HG03378 (cell line): ENCODE results near the gene PNMA1.

Experiments
- ATAC-seq: cut with Tn5 transposase; IDR thresholded peaks from one replicate; pipeline ENCODE4 v1.9.1; 2021; ENCODE audit warnings: mild to moderate bottlenecking, moderate library complexity; ENCODE audit not compliant: unreplicated experiment

PNMA1 gene

DNA sequence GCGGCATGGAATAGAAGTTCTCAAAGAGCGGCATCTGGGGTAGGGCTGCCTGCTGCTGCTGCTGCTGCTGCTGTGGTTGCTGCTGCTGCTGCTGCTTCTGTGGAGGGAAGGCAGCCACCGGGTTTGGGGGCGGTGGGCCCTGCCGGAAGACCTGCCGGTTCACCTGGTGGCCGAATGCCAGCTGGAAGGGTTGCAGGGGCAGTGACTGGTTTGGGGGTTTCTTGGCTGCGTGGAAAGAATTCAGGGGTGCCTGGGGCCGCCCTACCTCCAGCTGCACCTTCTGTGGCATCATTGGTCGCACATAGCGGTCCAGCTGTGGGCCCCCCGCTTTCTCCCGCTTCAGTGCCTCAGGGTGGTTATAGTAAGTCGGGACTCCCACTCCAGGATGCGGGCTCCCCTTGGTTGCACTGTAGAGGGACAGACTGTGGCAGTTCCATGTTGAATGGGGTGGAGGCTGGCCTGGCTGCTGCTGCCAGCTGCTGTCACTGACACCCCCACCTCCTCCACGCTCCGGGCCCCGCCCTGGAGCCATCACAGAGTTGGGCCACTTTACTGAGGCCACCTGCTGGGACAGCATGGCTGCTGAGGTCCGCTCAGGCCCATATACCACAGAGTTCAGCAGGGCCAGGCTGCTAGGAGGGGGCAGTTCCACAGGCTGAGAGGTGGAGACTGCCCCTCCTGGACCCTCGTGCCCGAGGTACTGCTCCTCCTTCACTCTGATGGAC is 25.2 kb upstream of the PNMA1 start:
- ATAC-seq = no peak

DNA sequence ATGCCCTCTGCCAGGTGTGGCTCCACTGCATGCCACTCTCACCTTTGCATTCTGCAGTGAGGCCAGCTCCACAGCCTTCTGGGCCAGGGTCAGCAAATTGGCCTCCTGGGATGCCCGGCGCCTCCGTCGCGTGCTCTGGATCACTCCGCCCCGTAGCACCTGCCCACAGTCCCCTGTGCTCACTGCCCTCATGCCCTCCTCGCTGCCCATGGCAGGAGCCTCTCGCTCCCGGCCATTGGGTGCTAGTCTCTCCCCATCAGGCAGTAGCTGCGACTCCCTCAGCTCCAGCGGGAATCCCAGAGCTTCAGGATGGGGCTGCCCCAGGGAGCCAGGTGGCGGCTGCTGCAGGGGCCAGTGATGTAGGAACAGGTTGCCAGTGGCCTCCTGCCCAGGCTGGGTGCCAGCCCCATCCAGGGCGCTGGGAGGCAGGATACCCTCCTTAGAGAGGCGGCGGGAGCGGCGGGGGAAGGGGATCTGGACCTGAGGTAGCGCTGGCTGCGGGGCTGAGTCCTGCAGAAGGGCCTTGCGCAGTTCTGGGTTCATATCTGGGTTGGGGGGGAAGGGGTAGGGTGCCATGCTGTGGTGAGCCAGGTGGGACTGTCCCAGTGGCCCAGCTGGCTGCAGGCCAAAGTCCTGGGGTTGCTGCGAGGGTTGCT is 24.5 kb upstream of the PNMA1 start:
- ATAC-seq = no peak

DNA sequence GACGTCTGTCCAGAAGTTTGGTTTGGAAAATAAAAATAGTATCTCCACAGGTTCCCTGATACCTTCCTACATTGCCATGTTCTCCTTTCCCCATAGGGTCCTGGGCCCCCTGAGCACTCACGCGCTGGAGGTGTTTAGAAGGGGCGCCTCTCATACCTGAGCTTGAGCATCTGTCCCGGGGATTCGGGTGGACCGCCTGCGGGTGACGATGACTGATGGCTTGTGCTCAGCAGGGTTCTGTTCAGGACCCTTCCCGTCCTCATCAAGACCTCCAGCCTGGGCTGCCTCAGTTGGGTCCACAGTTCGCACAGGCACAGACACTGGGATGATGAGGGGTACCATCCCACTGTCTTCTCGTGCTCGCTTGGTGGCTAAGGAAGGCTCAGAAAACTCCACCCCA is 22.7 kb upstream of the PNMA1 start:
- ATAC-seq = no peak

DNA sequence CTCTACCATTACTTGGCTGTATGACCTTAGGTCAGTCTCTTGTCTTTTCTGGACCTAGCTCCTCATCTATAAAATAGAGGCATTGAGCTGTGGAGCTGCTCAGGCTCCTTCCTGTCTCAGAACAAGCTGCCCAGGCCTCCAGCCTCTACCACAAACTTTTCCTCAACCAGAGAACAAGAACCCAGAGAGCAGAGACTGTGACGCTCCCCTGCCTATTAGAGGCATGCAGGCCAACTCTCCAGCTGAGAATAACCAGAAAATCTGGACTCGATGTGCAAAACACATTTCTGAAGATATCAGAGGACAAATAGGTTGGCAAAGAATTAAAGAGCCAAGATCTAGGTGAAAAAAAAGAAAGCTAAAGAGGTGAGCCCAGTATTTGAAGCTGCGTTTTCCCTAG is 17.8 kb upstream of the PNMA1 start:
- ATAC-seq = no peak

DNA sequence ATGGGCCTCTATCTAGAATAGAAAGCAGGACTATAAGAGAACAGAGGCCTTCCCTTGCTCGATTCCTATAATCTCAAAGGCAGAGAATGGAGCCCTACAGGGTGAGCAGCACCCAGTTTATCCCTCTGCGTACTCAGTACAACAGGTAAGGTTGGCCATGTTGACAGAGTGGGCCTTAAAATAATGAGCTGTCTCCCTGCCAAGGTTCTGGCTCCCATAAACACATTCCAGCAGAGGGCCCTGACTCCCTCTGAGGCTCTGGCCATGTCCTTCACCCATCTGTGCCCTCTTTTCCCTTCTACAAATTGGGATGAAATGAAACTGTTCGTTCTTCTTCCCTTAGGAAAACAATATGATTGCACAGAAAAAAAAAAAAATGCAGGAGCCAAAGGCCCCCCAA is 16.9 kb upstream of the PNMA1 start:
- ATAC-seq = no peak

DNA sequence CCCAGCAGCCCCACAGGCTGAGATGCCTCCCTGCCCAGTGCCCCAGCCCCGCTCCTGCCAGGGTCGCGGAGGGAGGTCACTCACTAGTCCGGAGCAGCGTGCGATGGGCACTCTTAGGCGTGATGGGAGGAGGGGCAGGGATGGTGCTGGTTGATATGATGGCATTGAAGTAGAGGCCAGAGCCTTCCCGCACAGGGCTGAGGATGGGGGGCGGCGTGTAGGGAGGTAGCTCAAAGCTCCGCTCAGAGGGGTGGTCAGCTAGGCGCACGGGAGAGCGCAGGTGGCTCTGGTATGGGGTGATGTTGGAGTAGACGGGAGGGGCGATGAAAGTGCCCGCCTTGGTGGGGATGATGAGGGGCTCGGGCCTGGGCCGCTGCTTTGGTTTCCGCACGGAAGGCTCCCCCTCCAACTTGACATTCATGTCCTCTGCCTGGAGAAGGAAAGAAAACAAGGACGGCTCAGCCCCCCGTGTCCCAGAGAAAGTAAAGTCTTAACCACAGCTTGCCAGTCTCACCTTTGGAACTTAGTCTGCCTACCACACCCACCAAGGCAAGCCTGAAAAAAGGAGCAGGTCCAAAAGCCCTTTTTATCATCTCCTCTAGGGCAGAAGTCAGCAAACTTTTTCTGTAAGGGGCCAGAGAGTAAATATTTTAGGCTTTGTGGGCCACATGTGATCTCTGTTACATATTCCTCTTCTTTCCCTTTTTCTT is 15.5 kb upstream of the PNMA1 start:
- no peak for ATAC-seq

DNA sequence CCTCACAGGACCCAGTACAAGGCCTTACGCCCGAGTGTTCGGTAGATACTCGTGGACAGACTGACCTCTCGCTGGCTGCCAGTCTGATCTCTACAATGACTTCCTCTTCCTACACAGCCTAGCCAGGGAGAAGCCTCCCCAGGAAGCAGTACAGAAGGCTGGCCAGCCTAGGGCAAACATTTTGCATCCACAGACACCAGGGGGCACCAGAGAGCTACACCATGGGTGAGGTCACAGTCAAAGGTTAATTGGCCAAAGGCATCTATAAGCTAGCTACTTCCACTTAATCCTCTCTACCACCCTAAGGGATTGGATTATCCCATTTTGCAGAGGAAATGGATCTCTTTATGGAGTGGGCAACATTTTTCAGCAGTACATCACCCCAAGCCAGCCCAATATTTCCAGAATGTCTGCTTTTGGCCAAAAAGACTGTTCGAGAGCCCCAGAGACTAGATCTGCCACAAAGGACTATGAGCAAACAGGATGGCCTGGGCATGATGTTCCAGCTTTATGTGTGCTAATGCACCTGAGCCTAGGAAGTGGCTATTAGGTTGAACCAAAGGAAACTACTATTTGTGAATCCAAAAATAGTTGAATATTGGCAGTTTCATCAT is 14.6 kb upstream of the PNMA1 start:
- ATAC-seq = no peak

DNA sequence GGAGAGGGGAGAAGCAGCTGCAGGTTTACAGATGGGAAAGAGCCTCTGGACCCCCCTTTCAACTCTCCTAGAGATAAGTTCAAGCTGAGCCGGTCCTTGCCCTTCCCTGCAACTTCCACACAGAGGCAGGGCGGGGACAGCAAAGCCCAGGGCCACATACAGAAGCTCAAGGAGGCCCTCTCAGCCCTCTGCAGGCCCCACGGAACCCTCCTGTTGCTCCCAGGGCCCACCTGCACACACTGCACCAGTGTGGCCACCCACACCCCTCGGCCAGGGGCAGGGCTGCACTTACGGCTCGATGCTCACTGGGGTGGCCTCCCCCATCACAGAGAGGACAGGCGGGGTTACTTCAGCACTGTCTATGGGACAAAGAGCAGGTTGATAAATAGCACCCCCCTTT is 13.0 kb upstream of the PNMA1 start:
- ATAC-seq = no peak

DNA sequence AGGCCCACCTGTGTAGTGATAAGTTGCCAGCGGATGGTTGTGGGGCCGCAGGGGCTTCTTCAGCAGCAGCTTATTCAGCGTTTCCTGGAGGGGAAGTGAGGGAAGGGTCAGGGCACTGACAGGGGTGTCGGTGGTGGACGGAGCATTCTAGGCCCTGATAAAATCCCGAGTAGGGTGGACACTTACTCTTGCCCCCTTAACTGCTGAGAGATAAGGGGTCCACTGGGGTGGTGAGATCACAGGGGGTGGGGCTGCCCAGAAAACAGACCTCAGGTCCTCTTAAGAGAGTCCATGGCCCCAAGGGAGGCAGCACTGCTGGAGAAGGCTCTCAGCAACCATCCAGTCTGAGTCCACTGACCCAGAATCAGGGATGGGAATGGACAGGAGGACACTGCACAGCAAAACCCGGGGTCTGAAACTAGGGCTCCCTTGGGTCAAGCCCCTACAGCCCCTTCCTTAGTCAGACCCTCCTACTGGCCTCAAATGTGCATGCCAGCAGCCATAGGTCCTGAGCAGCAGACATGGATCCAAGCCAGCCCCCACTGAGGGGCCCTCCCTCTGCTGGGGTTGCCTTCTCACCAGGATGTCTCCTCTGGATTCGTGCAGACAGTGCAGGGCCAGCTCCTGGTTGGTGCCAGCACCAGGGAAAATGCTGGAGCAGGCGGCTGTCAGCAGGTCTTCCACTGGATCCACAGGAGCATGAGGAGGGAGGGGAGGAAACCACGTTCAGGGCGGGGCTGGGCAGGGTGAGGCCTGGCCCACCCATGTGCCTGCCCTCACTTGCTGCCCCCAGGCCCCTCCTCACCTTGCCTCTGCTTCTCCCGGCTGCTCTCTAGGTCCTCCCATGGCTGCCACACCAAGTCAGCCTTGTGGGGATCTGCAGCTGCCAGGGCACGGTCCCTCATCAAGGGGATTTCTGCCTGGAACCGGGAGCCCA is 12.1 kb upstream of the PNMA1 start:
- no peak for ATAC-seq

DNA sequence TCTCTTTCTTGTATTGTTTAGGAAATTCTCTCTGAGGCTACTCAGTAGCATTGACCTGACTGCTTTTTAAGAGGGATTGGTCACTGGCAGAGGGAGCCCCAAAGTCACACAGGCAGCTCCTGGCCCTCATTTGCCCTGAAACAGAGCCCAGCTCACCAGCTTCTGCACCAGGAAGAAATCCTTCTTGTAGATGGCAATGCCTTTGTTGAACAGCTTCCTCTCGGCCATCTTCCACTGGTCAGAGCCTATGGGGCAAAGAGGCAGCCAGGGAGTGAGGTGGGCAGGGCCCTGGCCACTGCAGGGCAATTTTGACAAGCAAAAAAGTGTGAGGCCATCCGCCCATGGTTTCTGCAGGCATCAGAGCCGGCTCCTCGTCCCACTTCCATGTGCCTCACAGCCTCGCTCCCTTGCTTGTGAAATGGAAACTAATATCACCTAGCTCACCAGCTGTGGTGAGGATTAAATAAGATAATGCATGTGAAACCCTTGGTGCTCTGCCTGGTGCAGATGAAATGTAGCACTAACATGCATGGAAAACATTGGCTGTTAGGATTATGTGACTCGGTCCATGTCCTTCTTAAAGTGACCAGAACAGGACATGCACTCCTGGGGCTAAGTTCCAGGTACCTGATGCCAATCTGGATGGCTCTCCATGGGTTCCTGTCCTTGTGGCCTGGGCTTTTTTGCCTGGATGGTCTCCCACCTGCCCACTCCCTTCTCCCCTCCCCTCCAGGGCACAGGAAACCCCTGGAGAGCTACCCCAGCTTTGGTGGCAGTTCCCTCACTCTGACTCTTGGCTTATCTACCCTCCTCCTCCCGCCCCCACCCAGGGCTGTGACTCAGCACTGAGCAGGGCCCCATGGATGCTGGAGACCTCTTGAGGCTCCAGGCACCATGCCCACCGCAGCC is 11.2 kb upstream of the PNMA1 start:
- ATAC-seq = no peak

DNA sequence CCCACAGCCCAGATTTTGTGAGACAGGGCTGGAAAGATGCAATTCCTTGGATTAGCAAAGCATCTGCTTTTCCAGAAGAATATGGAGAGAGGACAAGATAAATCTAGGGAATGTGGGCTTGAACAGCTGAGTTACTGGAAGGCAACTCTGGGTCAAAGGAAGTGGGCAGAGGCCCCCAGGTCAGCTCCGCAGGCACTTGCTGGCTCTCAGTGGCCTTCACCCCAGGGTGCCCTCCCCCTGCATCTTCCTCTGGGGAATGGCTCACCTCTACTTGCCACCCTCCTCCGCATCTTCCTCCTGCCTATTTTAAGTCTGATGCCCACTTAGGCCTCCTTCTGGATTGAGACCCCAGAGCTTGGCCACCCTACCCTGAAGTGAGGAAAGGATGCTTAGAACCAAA is 10.5 kb upstream of the PNMA1 start:
- ATAC-seq = no peak

DNA sequence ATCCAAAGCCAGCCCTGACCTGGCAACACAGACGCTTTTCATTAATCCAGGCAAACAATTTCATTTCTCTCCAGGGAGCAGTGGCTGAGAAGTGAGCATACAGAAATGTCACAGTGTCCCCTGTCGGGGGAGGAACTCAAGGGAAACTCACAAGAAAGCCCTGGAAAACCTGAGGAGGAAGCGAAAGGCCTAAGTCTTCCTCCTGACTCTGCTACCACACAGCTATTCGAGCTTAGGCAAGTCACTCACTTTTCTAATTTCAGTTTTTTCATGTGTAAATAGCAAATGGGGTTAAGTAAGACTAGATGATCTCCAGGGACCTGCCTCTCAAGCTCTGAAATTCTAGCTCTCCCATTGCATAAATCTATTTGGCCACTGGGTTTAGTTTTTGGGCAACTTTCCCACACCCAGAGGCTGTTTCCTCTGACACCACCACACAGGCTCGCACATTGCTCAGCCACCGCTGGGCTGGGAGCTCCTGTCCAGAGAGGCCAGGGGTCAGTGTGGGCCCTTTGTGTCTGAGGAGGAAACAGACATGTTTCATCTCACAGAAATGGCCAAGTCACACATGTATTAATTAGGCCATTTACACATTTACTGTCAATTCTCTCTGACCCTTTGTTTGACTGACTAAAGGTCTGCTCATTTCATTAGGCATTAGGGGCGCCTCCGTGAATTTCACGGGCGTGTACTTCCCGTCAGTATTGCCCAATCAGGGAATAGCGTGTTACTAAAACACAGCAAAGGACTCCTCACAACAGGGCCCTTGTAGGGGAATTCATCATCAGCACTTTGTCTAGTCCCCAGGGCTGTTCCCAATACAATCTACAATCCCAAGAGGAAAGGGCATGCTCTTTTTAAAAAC is 9.8 kb upstream of the PNMA1 start:
- ATAC-seq = no peak

DNA sequence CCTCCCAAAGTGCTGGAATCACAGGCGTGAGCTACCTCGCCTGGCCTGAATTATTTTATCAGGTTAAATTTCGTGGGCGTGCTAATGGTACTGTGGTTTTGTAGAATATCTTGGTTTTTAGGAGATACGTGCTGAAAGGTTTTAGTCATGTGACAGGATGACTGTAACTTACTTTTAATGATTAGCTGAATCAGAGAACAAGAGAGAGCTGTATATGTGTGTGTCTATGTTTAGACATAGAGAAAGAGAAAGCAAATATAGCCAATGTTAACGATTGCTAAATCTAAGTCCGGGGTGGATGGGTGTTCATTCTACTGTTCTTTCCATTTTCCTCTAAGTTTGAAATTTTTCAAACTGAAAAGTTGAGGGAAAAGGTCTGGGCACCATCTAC is 9.2 kb upstream of the PNMA1 start:
- ATAC-seq = no peak

DNA sequence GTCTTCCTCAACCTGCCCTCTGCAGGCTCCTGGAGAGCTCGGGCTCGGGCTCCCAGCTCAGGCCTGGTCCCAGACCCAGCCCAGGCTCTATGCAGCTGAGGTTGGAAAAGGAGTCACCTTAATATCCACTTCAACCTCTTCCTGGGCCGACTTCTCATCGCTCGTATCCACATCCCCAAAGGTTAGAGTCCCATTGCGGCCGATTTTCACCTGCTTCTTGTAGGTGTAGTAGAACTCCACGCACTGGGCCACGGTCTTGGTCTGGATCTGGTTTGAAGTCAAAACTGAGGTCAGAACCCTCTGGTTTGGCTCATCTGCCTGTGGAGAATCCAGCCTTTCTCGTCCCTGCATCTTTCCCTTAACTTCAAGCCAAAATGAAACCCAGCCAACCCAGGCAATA is 8.4 kb upstream of the PNMA1 start:
- ATAC-seq = no peak

DNA sequence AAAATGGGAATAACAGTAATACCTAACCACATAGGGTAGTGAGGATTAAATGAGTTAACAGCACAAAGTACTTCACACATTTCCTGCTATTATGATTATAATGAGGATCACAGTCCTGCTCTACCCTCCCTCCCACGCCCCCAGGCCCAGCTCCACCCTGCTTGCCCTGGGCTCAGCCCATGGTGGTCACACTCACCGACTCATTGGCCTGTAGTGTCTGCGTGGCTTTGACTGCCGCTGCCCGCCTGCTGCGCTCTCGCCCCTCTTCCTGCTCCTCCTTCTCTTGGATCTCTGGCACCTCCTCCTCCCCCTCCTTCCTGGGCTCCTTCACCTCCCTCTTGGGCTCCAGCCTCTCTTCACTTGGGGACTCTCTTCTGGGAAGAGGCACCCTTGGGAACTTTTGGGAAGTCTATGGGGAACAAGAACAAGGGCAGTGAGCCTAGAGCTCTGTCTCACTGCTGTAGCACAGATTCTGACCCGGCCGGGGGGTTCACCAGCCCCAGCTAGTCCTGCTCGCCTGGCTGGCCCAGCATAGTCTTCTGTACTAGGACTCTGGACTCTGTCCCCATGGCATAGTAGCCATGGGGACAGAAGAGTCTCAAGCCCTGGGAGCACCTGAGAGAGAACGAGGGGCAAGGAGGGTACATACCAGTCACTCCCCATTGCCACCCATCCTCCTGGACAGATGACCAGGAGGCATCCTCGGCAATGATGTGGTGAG is 7.1 kb upstream of the PNMA1 start:
- ATAC-seq = no peak

DNA sequence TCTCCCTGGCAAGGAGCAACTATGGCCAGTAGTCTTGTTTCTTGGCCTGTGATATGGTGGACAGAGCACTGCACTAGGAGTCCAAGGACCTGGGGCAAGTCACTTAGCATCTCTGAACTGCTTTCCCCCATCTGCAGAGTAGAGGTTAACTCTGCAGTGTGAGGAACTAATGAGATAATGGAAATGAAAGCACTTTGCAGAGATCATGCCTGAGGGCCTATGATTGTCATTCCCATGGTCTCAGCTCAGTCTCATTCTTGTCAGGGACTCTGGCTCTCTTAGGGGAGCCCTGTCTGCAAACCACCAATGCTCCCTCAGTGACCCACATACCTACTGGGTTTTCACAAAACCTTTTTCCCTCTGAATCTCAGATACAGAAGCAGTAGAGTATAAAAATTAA is 6.5 kb upstream of the PNMA1 start:
- no peak for ATAC-seq

DNA sequence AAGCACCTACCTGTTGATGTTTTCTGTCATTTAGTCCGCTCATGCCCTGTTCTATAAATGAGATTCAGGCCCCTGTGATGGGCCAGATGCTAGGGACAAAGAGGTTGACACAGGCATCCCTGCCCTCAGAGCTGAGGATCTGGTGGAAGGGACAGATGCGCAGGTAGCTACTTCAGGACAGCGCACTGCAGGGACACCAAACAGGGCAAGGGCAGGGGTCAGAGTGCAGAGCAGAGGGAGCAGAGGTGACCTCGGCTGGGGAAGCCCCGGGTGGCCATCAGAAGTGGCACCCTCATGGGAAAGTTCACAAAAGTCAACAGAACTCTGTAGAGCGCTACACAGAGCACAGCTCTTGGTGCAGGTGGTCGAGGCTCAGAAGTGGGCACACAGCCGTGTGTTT is 5.6 kb upstream of the PNMA1 start:
- no peak for ATAC-seq

DNA sequence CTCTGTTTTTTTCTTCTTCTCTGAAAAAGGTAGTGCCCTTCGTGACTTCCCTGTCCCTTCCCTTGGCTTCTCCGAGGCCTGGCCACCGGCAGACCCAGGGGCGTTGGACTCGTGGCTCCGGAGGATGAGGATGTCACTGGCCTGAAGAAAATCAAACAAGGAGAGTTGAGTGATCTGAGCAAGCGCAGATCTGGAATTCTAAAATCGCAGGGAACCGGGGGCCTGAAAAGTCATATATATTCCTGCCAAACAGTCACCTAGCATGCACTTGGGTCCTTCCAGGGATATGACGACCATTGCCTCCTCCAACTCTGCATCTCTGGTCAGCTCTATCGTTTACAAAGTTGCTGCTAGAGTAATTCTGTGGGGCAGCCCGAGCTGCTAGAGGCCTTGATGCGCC is 5.2 kb upstream of the PNMA1 start:
- no peak for ATAC-seq
